Measurements from ENCODE around the gene DDX41. TPM values are rescaled to one million over a fixed set of nuclear protein-coding genes. Genes with fewer than 3 reads are reported as not detected.

DDX41 gene
- total and polyA plus RNA-seq, 10 of the 15 experiments (the other 5 are each of a cell fraction or from before 2014, with no cell fraction given) = 32.7 to 215 (median 93.6) TPM

DNA sequence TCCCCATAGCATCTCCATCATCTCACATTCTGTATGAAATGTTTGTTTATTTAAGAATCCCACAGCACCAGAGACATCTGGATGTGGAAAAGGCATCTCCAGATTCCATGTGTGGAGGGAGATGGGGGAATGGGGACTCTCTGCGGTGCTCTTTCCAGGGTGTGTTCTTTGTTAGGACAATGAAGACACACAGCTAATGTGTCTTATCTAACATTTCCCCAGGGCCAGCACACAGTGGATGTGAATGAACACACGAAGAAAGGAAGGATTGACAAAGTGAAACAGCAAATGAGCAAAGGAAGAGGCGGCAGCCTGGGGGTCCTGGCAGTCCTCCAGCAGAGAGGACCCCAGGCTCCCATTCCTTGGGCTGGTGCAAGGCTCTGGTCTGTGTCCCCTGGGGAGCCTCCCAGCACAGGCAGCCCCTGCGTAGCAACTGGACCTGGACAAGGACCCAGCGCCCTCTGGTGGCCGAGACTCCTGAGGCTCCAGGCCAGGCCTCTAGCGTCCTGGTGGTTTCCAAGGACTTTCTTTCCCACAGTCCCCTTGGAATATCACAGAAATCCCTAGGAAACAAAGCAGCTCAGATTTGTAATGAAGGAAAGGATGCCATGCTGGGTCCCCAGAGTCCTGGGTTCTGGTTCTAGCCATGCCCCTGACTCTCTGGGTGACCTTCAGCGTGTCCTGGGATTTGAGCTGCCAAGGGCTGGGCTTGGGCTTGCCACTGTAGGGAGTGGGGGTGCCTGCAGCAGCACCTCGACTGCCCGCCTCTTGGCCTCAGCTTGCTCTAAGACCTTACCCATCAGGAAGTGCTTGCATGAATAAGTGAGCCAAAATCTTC is 15.9 kb downstream of the DDX41 start (continued):
- TF ChIP-seq, protein P1, sequence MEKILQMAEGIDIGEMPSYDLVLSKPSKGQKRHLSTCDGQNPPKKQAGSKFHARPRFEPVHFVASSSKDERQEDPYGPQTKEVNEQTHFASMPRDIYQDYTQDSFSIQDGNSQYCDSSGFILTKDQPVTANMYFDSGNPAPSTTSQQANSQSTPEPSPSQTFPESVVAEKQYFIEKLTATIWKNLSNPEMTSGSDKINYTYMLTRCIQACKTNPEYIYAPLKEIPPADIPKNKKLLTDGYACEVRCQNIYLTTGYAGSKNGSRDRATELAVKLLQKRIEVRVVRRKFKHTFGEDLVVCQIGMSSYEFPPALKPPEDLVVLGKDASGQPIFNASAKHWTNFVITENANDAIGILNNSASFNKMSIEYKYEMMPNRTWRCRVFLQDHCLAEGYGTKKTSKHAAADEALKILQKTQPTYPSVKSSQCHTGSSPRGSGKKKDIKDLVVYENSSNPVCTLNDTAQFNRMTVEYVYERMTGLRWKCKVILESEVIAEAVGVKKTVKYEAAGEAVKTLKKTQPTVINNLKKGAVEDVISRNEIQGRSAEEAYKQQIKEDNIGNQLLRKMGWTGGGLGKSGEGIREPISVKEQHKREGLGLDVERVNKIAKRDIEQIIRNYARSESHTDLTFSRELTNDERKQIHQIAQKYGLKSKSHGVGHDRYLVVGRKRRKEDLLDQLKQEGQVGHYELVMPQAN (conservative IDR thresholded peaks at IDR 0.05) = no peak
- TF ChIP-seq RAD51 (IDR thresholded peaks at IDR 0.05) (no peak), KDM1A (IDR thresholded peaks at IDR 0.05; ENCODE audit: borderline replicate concordance) (no peak), NFIC (IDR thresholded peaks at IDR 0.05; ENCODE audit: low read depth, low read length) (no peak), MTA2 (IDR thresholded peaks at IDR 0.05; ENCODE audit: low read depth) (no peak), FOXK2 (IDR thresholded peaks at IDR 0.05) (no peak), SIN3A (IDR thresholded peaks at IDR 0.05; ENCODE audit: low read depth, low read length) (no peak), ZSCAN29 (IDR thresholded peaks at IDR 0.05) (no peak), CBX3 (IDR thresholded peaks at IDR 0.05; ENCODE audit: borderline replicate concordance, low read depth) (no peak), SMAD1 (IDR thresholded peaks at IDR 0.05; ENCODE audit: low read depth, partially characterized antibody) (no peak), NRF1 (conservative IDR thresholded peaks at IDR 0.05; ENCODE audit: low read depth, low read length) (no peak), SMARCA5 (IDR thresholded peaks at IDR 0.05) (peak; percentile 75; the same call in 1 of the 2 replicates), TAF1 (IDR thresholded peaks at IDR 0.05; ENCODE audit: borderline replicate concordance, low read depth, low read length) (no peak), NR2F1 (conservative IDR thresholded peaks at IDR 0.05) (no peak), NR2C2 (IDR thresholded peaks at IDR 0.05; ENCODE audit: borderline replicate concordance, control insufficient read depth, insufficient read length, low read depth) (no peak), IKZF2 (IDR thresholded peaks at IDR 0.05) (peak; percentile 60 to 66; a peak in 3 of 4 replicates), RFX5 (IDR thresholded peaks at IDR 0.05; ENCODE audit: low read depth, low read length) (no peak), SREBF2 (IDR thresholded peaks at IDR 0.05; ENCODE audit: low read length) (no peak), CHD2 (IDR thresholded peaks at IDR 0.05; ENCODE audit: borderline replicate concordance, low read depth, low read length) (0 out of 2 replicates have a peak, but pooled peaks have one; percentile 32), BMI1 (IDR thresholded peaks at IDR 0.05; ENCODE audit: borderline replicate concordance) (no peak), ZNF217 (IDR thresholded peaks at IDR 0.05) (no peak), PAX5 (IDR thresholded peaks at IDR 0.05; ENCODE audit: borderline replicate concordance, low read depth, low read length) (no peak)
- TF ChIP-seq, protein P2, sequence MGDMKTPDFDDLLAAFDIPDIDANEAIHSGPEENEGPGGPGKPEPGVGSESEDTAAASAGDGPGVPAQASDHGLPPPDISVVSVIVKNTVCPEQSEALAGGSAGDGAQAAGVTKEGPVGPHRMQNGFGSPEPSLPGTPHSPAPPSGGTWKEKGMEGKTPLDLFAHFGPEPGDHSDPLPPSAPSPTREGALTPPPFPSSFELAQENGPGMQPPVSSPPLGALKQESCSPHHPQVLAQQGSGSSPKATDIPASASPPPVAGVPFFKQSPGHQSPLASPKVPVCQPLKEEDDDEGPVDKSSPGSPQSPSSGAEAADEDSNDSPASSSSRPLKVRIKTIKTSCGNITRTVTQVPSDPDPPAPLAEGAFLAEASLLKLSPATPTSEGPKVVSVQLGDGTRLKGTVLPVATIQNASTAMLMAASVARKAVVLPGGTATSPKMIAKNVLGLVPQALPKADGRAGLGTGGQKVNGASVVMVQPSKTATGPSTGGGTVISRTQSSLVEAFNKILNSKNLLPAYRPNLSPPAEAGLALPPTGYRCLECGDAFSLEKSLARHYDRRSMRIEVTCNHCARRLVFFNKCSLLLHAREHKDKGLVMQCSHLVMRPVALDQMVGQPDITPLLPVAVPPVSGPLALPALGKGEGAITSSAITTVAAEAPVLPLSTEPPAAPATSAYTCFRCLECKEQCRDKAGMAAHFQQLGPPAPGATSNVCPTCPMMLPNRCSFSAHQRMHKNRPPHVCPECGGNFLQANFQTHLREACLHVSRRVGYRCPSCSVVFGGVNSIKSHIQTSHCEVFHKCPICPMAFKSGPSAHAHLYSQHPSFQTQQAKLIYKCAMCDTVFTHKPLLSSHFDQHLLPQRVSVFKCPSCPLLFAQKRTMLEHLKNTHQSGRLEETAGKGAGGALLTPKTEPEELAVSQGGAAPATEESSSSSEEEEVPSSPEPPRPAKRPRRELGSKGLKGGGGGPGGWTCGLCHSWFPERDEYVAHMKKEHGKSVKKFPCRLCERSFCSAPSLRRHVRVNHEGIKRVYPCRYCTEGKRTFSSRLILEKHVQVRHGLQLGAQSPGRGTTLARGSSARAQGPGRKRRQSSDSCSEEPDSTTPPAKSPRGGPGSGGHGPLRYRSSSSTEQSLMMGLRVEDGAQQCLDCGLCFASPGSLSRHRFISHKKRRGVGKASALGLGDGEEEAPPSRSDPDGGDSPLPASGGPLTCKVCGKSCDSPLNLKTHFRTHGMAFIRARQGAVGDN (IDR thresholded peaks at IDR 0.05) = no peak
- TF ChIP-seq, protein P3, sequence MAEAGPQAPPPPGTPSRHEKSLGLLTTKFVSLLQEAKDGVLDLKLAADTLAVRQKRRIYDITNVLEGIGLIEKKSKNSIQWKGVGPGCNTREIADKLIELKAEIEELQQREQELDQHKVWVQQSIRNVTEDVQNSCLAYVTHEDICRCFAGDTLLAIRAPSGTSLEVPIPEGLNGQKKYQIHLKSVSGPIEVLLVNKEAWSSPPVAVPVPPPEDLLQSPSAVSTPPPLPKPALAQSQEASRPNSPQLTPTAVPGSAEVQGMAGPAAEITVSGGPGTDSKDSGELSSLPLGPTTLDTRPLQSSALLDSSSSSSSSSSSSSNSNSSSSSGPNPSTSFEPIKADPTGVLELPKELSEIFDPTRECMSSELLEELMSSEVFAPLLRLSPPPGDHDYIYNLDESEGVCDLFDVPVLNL (IDR thresholded peaks at IDR 0.05; ENCODE audit: low read depth, low read length) = no peak

All from GM12878 (cell line).